HG03135 (cell line): ENCODE data around the gene STK32C.
"Not testable (repeated sequence)": the region's sequence is repeated elsewhere in the genome, so short reads cannot be mapped to it uniquely, and the experiment has no call there.

Experiments used
- ATAC-seq: cut with Tn5 transposase; IDR thresholded peaks from one replicate; pipeline ENCODE4 v1.9.1; 2021; ENCODE audit warnings: mild to moderate bottlenecking, moderate library complexity; ENCODE audit not compliant: unreplicated experiment

The STK32C gene

DNA sequence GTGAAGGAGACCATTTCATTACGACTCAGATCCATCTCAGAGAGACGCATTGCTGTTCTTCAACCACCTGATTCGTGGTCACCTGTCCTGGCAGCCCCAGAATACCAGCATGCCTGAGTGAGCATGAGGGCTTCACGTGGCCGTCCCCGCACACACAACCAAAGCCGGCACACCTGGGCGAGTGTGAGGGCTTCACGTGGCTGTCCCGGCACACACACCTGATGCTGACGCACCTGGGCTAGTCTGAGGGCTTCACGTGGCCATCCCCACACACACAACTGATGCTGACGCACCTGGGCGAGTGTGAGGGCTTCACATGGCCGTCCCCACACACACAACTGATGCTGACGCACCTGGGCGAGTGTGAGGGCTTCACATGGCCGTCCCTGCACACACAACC, 86.8 kb downstream of the STK32C start:
- not testable (repeated sequence) for ATAC-seq

DNA sequence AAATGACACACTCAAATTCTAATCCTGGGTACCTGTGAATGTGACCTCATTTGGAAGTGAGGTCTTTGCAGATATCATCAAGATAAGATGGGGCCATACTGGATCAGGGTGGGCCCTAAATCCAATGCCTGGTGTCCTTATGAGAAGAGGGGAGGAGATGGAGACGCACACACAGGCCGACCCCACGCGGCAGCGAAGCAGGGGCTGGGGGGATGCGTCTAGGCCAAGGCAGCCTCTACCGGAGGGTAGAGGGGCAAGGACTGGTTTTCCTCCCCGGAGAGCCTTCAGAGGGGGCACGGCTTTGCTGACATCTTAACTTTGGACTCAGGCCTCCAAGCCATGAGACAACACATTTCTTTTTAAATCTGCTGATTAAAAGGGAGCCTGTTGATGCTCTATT, 87.7 kb downstream of the STK32C start:
- ATAC-seq: no peak

DNA sequence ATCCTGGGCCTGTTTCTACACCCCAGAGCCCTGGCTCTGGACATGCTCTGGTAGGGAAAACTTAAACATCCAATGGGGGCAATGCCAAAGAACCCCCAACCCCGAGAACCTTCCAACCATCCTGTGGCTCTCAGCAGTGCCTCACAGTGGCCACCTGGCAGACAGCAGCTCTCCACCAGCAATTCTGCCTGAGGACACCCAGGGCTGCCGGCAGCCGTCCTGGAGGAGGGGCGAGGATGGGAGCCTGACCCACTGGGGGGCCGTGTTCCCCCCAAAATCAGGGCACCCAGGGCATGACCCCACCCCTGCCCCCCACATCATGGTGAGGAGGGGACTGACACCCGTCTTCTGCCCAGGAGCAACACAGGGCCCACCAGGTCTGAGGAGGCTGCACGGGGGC, 88.3 kb downstream of the STK32C start:
- no peak for ATAC-seq

DNA sequence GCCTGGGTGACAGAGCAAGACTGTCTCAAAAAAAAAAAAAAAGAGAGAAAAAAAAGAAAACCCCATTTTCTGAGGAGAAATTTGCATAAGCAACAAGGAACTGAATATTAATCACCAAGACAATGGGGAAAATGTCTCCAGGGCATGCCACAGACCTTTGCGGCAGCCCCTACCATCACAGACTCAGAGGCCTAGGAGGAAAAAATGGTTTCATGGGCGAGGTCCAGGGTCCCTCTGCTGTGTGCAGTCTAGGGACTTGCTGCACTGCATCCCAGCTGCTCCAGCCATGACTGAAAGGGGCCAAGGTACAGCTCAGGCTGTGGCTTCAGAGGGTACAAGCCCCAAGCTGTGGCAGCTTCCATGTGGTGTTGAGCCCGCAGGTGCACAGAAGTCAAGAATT, 91.3 kb downstream of the STK32C start:
- not testable (repeated sequence) for ATAC-seq

DNA sequence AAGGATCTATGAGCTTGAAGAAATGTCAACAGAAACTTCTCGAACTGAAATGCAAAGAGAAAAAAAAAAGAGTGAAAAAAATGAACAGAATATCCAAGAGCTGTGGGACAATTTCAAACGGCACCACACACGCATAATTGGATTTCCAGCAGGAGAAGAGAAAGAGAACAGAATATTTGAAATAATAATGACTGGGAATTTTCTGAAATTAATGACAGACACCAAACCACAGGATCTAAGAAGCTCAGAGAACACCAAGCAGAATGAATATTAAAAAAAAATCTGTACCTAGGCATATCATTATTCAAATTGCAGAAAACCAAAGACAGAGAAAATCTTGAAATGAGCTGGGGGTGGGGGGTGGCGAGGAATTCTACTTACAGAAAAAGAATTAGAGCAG, 93.8 kb downstream of the STK32C start:
- ATAC-seq: no peak

DNA sequence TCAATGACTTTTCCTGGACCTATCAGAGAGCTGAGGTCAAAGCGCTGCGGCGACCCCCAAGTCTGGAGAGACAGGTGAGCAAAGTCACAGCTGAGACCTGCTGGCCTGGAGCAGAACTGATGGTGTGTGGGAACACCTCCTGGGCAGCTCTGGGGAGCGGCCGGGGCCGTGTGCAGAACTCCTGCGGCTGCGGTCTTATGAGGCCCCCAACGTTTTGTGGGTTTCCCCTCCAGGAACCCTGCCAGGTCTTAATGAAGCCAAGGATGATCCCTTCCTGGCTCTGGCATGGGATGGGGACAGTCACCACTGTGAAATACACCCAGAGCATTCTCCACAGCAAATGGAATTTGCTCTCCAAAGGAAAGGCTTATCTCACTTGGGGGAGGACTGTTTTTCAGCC, 94.9 kb downstream of the STK32C start:
- no peak for ATAC-seq

DNA sequence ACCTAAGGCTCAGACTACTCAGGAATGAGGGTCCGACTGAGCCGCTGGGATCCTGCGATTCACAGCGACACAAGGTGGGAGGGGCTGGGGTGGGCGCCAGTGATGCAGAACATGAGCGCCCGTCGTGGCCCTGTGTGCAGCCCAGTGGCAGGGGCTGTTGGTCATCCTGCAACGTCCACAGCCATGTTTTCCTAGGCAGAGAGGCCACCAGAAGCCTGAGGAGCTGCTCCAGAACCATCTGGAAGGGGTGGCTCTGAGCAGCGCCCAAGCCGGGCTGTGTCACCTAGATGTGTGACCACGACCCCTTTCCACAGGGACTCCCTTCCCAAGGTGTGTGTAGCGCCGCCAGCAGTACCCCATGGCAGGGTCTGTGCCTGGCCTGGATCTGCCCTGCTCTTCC, 96.5 kb downstream of the STK32C start:
- no peak for ATAC-seq

DNA sequence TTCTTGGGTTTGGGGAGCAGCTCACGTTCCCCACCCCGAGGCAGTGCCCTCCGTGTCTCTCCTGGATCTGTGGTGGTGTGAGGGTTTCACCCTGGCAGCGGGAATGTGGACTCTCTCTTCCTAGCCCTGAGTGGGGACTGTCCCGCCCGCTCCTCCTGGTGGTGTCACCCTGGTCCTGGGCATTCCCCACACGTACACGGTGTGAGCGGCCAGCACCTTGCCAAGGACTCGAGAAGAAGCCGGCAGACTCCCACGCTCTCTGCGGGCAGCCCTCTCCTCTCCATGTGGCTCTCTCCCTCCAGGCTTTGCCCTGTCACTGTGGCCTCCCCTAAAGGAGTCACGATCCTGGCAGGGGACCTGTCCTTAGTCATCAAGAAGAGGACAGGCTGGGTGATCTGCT, 97.0 kb downstream of the STK32C start:
- no peak for ATAC-seq

DNA sequence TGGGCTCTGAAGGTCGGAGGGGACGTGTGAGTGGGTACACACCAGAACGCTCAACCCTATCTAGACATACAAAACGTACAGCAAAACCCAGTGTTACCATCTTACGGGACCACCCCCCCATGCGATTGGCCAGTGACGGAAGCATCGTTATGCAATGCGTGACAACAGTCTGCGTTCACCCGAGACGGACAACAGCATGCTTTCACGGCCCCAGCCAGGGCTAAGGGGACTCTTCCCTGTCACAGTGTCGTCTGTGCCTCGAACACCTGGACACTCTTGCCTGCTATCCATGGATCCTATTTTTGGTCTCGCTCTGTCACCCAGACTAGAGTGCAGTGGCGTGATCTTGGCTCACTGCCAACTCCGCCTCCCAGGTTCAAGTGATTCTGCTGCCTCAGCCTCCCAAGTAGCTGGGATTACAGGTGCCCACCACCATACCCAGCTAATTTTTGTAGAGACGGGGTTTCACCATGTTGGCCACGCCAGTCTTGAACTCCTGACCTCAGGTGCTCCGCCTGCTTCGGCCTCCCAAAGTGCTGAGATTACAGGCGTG, 97.7 kb downstream of the STK32C start:
- no peak for ATAC-seq

DNA sequence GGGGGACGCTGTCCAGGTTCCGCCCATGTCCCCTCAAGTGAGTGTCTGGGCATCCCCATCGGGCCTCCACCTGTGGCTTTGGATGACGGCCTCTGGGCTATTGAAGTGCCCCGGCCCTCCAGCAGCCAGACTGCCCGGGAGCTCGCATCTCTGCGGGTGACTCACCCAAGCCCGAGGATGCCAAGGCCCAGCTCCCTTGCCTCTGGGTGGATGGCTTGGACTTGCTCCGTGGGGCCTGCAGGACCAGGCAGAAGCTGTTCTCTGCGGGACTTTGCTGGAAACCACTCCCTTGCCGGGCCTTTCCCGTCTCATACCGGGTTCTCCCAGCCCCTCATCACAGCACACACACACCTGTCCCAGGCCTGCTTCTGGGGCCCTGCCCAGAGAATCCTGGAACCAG, 98.6 kb downstream of the STK32C start:
- no peak for ATAC-seq

DNA sequence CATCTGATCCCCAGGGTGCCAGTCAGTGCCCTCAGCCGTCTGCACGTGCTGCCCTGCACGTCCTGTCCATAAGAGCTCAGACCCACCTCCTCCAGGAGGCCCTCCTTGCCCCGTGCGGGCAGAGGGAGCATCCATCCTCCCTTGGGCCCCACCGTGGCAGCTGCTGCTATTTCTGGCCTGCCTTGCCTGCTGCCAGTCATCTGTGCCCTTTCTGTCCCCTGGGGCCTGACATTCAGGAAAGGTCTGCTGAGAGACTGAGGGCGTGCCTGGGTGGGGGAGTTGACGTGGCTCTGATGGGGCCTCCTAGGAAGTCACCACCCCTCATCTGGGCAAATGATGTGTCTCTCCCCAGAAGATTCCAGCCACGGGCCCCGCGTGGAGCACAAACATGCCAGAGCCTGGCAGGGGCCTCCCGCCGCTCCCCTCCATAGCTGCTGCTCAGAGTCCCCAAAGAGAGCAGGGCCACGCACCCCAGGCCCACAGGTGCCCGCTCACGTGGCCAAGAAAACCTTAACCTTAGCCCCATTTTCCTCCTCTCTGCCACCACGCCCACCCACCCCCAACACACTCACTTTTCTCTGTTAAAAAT, 99.2 kb downstream of the STK32C start:
- ATAC-seq: no peak

DNA sequence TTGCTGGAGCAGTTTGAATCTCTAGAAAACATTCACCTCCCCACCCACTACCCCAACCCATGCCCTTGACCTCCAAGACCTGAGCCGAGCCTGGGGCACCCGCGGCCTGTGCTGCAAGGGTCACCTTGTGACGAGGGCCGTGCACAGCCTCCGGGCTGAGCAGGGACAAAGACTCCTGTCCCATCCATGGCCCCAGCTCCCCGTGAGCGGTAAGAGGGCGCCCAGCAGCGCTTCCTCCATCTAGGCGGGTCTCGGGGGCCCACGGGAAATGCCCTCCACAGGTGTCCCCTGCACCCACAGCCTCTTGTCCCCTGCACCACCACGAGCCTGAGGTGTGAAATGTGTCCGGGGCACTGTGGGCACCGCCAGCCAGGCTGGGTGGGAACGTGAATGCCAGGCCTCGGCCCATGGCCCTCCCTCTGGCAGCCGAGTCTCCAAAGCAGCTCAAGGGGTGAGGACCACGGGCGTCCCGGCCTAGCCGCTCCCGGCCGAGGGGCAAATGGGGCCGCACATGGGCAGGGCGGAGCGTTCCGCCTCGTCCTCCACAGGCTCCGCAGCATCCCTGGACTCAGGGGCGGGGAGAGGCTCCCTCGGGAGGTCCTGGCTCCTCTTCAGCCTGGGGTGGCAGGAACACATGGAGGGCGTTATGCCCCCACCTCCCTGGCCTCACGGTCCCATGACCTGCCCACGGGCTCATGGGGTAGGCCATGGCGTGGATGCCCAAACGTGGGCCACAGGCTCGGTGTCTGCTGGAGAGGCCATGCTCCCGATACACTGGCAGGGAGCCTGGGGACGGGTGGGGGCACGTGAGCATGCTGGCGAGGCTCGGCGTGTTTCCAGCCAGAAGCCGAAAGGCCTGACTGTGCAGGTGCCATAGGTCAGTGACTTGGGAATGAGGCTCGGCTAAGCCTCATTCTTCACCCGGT, 100.0 kb downstream of the STK32C start:
- ATAC-seq: no peak

DNA sequence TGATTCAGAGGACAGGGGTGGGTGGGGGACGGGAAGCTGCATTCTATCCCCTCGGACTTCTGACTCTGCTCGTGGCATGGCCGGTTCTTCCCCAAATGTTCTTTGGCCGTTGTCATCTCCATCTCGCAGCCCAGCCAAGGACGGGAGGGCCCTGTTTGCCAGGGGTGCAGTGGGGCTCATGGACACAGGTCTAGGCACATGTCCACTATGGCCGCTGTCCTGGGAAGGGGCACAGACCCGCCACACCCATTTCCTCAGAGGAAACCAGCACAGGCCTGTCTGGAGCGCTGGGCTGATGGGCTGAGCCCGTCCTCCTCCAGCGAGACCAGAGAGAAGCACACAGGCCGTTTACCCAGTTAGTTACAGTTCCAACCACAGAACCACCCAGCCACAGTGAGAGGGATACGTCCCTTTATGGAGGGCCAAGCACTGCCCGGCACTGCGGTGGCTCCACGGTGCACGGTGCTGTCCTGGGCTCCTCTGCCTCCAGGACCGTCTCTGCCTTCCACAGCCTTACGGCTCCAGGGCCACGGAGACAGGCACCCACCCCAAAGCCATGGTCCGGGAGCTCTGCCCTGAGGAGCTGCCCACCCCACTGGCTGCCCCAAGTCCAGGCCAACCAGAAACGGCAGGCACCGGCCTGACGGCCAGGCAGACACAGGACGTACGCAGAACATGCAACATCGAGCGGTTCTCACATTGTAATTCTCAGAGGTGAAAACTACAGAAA, 100.8 kb downstream of the STK32C start:
- ATAC-seq: no peak

DNA sequence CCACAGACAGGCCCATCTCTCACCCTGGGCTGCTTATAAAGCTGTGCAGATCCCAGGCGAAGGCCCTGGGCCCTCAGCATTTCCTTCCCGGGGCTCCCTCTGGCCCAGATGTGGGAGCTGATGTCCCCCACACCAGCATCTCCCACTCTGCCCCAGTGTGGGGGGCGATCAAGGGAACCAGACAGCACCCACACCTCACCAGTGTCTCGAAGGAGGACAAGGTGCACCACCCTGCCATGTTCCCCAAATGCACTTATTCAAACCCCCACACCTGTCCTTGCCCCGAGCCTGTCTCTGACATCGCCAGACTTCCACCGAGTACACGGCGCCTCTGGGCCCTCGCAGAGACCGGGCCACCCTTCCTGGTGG, 101.4 kb downstream of the STK32C start:
- no peak for ATAC-seq

DNA sequence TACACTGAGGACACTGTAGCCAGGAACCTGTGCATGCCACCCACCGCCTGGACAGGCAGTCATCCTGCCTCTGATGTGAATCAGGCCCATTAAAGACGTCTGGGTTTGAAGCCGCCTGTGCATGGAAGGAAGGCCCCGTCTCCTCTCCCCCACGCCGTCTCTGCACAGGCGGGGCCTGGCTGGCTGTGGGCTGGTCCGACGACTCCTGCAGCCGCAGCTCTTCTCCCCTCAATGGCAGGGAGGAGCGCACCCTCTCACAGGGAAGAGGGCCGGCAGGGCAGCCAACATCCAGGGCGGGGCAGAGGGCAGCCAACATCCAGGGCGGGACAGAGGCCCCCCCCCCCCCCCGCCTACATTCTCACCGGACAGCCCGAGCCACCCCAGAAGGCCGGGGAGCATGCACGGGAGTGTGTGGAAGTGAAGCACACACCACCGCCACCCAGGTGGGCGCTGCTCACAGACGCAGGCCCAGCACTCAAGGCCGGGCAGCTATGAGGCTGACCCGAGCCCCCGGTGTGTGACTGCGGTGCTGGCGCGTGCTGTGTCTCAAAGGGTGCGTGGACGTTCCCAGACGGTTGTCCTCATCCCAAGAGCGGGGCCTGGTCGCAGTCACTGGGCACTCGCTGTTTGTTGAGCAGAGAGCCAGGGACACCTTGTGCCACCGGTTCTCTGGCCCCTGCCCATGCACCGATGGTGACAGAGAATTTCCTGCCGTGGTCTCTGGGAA, 101.9 kb downstream of the STK32C start:
- no peak for ATAC-seq

DNA sequence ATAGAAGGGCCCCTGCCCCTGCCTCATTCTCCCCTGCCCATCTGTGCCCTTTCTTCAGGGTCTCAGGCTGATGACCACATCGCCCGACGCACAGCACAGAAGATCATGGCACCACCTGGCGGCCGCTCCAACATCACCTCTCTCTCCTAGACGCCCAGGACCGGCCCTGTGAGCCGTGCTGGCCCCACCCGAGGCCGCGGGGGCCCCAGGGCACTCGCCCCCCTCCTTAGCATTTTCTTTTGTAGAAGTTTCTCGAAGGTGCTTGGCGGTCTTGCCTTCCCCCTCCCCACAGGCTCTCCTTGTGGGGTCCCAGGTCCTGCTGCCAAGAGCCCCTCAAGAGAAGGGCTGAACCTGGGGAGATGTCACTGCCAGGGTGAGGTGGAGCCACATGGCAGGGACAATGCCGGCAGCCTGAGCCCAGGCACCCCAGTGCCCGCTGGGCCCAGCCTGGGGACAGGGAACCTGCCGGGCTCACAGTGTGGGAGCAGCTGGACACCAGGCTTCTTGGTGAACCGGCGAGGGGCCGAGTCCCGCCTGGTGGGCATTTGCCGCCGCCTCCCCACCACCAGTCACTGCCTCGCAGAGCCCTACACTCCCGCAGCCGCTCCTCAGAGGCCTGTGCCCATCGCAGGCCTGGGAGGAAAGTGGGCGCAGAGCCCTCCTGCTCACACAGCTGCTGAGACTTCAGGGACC, 102.8 kb downstream of the STK32C start:
- no peak for ATAC-seq

DNA sequence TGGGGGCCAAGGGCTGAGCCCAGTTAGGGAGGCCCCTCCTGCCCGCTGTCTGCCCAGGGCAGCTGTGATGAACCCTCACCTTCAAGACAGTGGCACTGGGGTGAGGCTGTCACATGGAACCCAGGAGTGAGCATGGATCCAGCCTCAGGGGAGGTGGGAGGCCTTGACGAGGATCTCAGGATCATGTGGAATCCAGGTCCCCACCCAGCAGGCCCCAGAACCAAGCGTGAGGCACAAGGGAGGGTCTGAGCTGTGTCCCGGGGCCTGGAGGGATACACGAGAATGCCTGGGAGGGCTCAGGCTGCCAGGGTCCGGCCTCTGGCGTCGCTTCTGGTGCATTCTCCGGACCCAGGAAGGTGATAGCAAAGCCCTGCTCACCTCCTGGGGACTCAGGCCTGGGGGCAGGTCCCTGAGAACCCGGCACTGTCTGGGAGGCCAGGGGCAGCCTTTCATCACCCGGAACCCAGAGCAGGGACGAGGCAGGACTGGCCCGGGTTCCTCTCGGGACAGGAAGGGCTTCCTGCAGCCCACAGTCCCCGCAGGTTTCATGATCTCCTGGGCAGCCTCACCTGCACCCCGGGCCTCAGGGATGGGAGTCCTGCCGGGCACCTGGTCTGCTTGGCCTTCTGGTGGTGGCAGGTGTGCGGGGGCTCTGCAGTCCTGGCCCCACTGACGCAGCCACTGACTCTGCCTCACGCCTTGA, 103.5 kb downstream of the STK32C start:
- no peak for ATAC-seq

DNA sequence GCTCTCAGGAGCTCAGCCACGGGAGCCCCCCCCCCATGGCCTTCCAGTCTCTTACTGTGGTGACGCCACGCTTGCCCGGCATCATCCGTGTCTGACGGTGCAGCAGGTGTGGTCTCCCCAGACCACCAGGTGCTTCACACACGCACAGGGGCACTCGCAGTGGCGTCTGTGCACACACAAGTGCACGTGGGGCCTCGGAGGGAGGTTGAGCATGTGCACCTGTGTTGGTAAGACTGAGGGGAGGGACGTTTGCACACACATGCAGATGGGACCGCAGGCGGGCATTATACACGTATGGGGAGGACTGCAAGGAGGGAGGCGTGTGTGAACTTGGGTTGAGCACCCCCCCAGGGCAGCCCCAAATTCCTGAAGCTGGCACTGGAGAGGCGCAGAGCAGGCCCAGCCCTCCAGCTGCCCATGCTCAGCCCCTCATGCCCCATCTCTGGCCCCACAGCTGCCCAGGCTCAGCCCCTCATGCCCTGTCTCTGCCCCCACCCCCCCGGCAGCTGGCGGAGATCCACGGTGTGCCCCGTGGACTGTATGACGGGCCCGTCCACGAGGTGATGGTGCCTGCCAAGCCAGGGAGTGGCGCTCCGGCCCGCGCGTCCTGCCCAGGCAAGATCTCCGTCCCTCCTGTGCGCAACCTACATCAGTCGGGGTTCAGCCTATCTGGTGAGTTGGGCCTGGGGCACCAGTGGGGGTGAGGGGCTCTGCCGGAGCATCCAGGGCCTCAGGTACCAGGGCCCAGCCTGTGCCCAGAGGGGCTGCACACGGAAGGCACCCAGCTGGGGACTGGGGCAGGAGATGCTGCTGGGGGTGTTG, 104.3 kb downstream of the STK32C start:
- no peak for ATAC-seq
